ENCODE measurements around the gene OR2Y1. TPM values are rescaled to one million over a fixed set of nuclear protein-coding genes. Genes with fewer than 3 reads are reported as not detected.

OR2Y1 gene
- total RNA-seq, 2 experiments from 2014 or later: not detected

Other genes with a start within 250 kb of the OR2Y1 start
- gene CNOT6, start 245.7 kb downstream of the OR2Y1 start, total RNA-seq: 10 to 100 TPM; 39.1 to 40.0 TPM
- under 1 TPM; 0.38 to 0.75 TPM for gene SCGB3A1, start 148.6 kb downstream of the OR2Y1 start, total RNA-seq
- gene FLT4, start 90.5 kb downstream of the OR2Y1 start, total RNA-seq: 1 to 10 TPM; 4.2 to 4.4 TPM
- gene MGAT1, start 62.7 kb upstream of the OR2Y1 start, total RNA-seq: 100 to 1,000 TPM; 122 to 128 TPM
- 10 to 100 TPM; 26.7 to 27.3 TPM for gene ZFP62, start 121.2 kb upstream of the OR2Y1 start, total RNA-seq
- not detected for gene BTNL8, start 159.1 kb upstream of the OR2Y1 start, total RNA-seq
- not detected for gene BTNL3, start 248.8 kb upstream of the OR2Y1 start, total RNA-seq

All from activated CD8-positive, alpha-beta memory T cell treated with anti-CD3 and anti-CD28 coated beads for 36 hours (primary cell).